SK-N-MC (cell line): ENCODE measurements around the gene INSYN1.

ENCODE experiments used
- EZH2 ChIP-seq: fragments of 200-600 bp; sonication (generic); IDR thresholded peaks from one replicate; pipeline ENCODE4 v1.6.1; 2017; ENCODE audit warnings: antibody characterized with exemption
- POLR2AphosphoS5 ChIP-seq: IDR thresholded peaks from 2 replicates; pipeline ENCODE4 v1.6.1; 2012; ENCODE audit warnings: mild to moderate bottlenecking, low read depth, low read length, borderline replicate concordance

GRCh38 chr15:73755481-73755880 is 2.3 kb upstream of the INSYN1 start:
- TF ChIP-seq POLR2AphosphoS5 (no peak), EZH2 (no peak)
